ENCODE results near the gene GLG1. TPM values are rescaled to one million over a fixed set of nuclear protein-coding genes. Genes with fewer than 3 reads are reported as not detected.
A peak's percentile ranks its signal among the peaks of the same experiment; 100 is the strongest.

The GLG1 gene
- total RNA-seq, 1 experiment from 2014 or later: 237 TPM

DNA sequence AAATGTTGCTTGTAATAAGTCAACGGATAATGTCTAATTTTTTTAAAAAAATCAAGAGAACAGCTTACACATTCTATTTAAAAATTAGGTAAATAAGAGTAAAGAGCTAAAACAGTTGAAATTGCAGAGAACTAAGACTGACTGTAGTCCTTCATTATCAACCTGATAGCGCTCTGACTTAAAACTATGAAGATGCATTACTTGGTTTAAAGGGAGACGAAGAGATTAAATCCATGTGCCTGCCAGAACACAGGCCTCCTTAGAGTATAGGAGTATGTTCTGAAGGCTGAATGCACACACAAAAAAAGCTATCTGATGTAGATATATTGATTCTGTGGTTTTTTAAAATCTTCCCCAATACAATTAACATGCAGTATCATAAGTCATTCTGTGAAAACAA is 28.5 kb downstream of the GLG1 start:
- ChIA-PET POLR2A (interaction anchor here (0.8 to 2.0 kb wide), 9 partner anchors 9 to 28 kb away, joined by 3 to 8 read pairs (median 4); partner anchors contain the start of gene GLG1), CTCF (interaction anchor here (0.9 kb wide), 1 partner anchor 284 kb away, joined by 4 read pairs; no protein-coding TSS in a partner anchor), RAD21 (ENCODE audit: low non-redundant PET in 1 of 2, low total read pairs in 2 of 2, uncharacterized antibody in 2 of 2, unreplicated experiment in 2 of 2) (interaction anchor here (0.9 to 1.2 kb wide), 5 partner anchors 8 to 23 kb away, joined by 3 to 4 read pairs (median 3); no protein-coding TSS in a partner anchor)
- Histone ChIP-seq H3K9me2 (ENCODE audit: insufficient read depth) (no peaks in the 10 kb centered on the region), H3K79me2 (ENCODE audit: insufficient read depth, low read length) (peaks cover 92% of the 10 kb centered on the region), H3K9ac (ENCODE audit: low read length) (peak overlapping the region; percentile 39), H3K4me2 (ENCODE audit: low read length) (peak overlapping the region; percentile 60), H3K4me3 (replicated peaks in 1 of 2; ENCODE audit: low read depth in 1 of 2, low read length in 2 of 2) (peak overlapping the region in 1 of 2 experiments; percentile 35; a peak in 2 of 4 replicates), H3K27ac (ENCODE audit: low read depth, low read length) (peak overlapping the region; percentile 84), H3K9me3 (ENCODE audit: control insufficient read depth in 1 of 2, insufficient read depth in 1 of 2, low read depth in 1 of 2, low read length in 2 of 2) (no peaks in the 10 kb centered on the region), H2AFZ (ENCODE audit: low read depth, low read length, poor library complexity, severe bottlenecking) (no peak overlapping the region), H4K20me1 (ENCODE audit: insufficient read depth) (peaks cover 8% of the 10 kb centered on the region; the same call in 1 of the 2 replicates), H3K27me3 (ENCODE audit: insufficient read depth, low read length) (no peaks in the 10 kb centered on the region), H3K36me3 (ENCODE audit: control insufficient read depth in 1 of 2, insufficient read depth in 2 of 2, low read length in 2 of 2) (no peaks in the 10 kb centered on the region), H3K4me1 (ENCODE audit: control insufficient read depth in 1 of 2, insufficient read depth in 2 of 2, low read length in 2 of 2) (peaks cover 88 to 97% of the 10 kb centered on the region in 2 experiments)
- DNase-seq (ENCODE audit: low read depth, low spot score) (peak; percentile 46), ATAC-seq (peak; percentile 58)
- no TSS peak for BruUV-seq (replicated peaks)
- TF ChIP-seq, protein P1, sequence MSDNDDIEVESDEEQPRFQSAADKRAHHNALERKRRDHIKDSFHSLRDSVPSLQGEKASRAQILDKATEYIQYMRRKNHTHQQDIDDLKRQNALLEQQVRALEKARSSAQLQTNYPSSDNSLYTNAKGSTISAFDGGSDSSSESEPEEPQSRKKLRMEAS (IDR thresholded peaks at IDR 0.05): peak; percentile 42
- TF ChIP-seq, protein P2, sequence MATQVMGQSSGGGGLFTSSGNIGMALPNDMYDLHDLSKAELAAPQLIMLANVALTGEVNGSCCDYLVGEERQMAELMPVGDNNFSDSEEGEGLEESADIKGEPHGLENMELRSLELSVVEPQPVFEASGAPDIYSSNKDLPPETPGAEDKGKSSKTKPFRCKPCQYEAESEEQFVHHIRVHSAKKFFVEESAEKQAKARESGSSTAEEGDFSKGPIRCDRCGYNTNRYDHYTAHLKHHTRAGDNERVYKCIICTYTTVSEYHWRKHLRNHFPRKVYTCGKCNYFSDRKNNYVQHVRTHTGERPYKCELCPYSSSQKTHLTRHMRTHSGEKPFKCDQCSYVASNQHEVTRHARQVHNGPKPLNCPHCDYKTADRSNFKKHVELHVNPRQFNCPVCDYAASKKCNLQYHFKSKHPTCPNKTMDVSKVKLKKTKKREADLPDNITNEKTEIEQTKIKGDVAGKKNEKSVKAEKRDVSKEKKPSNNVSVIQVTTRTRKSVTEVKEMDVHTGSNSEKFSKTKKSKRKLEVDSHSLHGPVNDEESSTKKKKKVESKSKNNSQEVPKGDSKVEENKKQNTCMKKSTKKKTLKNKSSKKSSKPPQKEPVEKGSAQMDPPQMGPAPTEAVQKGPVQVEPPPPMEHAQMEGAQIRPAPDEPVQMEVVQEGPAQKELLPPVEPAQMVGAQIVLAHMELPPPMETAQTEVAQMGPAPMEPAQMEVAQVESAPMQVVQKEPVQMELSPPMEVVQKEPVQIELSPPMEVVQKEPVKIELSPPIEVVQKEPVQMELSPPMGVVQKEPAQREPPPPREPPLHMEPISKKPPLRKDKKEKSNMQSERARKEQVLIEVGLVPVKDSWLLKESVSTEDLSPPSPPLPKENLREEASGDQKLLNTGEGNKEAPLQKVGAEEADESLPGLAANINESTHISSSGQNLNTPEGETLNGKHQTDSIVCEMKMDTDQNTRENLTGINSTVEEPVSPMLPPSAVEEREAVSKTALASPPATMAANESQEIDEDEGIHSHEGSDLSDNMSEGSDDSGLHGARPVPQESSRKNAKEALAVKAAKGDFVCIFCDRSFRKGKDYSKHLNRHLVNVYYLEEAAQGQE (IDR thresholded peaks at IDR 0.05; ENCODE audit: low read depth): no peak
- TF ChIP-seq SP1 (IDR thresholded peaks at IDR 0.05; ENCODE audit: low read depth): no peak
- intact Hi-C loops (cut with micrococcal nuclease): loop anchor here (1.0 kb wide), 1 partner anchor 16 kb away; no protein-coding TSS in a partner anchor
